Liver (tissue), 3 donors: ENCODE measurements around the gene CST9.

Experiments
- GABPA ChIP-seq, 2 donors: IDR thresholded peaks in 1 of 2; conservative IDR thresholded peaks in 1 of 2; 2 replicates each; pipeline ENCODE4 v1.6.1; 2016; ENCODE audit warnings: antibody characterized with exemption in 2 of 2, mild to moderate bottlenecking in 1 of 2, moderate library complexity in 1 of 2
- HNF4A ChIP-seq, 2 donors: conservative IDR thresholded peaks; 2 replicates each; pipeline ENCODE4 v1.6.1; 2016; ENCODE audit warnings: antibody characterized with exemption in 2 of 2, mild to moderate bottlenecking in 2 of 2
- TAF1 ChIP-seq: conservative IDR thresholded peaks from 2 replicates; pipeline ENCODE4 v1.6.1; 2016; ENCODE audit warnings: antibody characterized with exemption, mild to moderate bottlenecking
- YY1 ChIP-seq: IDR thresholded peaks from 2 replicates; pipeline ENCODE4 v1.6.1; 2016; ENCODE audit warnings: antibody characterized with exemption, mild to moderate bottlenecking
- TF ChIP-seq, protein P1 (sequence below): fragments of 150-350 bp; IDR thresholded peaks from 2 replicates; pipeline ENCODE4 v1.5.1; 2017; ENCODE audit warnings: improper control_type of control experiment, low read depth, low read length; ENCODE audit not compliant: missing input control
- donor health status: healthy.
- donor health status: healthy.

DNA sequence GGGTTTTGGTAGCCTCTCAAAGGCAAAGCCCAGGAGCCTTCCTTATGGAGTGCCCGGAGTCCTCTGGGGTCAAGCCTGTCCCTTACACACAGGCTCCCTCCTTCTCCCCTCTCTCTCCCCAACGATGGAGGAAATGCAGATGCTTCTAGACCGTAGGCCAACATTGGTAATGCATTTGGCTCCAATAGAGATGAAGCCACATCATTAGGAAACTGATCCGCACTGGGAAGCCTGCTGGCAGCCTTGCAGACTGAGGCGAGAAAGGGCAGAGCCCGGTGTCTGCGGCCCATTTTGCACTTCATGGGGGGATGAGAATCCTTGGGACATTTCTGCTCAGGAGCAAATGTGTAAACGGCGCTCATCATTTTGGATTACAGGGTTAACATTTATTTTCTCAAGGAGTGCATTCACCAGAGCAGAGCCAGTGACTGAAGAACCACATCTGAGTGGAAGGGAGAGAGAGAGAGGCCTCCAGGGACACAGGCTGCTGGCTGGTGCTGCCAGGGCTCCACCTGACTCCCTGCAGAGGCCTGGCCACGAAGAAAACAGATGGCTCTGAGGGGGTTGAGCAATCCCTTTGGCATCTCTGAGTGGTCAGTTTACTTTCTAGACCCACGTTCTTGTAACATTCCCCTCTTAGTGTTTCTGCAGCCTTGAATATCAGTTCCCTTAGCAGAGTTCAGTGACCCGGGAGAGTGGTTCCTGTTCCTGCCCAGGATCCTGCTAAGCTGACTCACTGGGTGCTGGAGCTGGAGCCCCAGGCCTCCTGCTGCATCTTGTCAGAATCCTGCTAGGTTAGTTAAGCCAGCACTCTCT lies 36.4 kb upstream of the CST9 start:
- TF ChIP-seq, protein P1, sequence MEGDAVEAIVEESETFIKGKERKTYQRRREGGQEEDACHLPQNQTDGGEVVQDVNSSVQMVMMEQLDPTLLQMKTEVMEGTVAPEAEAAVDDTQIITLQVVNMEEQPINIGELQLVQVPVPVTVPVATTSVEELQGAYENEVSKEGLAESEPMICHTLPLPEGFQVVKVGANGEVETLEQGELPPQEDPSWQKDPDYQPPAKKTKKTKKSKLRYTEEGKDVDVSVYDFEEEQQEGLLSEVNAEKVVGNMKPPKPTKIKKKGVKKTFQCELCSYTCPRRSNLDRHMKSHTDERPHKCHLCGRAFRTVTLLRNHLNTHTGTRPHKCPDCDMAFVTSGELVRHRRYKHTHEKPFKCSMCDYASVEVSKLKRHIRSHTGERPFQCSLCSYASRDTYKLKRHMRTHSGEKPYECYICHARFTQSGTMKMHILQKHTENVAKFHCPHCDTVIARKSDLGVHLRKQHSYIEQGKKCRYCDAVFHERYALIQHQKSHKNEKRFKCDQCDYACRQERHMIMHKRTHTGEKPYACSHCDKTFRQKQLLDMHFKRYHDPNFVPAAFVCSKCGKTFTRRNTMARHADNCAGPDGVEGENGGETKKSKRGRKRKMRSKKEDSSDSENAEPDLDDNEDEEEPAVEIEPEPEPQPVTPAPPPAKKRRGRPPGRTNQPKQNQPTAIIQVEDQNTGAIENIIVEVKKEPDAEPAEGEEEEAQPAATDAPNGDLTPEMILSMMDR: no peak
- TF ChIP-seq YY1 (no peak), GABPA (IDR thresholded peaks at IDR 0.05 in 1 of 2, conservative IDR thresholded peaks at IDR 0.05 in 1 of 2) (no peak), TAF1 (no peak), HNF4A (conservative IDR thresholded peaks at IDR 0.05) (no peak)
